ENCODE data around the gene KHK. TPM values are rescaled to one million over a fixed set of nuclear protein-coding genes. Genes with fewer than 3 reads are reported as not detected.
A peak's percentile ranks its signal among the peaks of the same experiment; 100 is the strongest.

The KHK gene
- polyA plus RNA-seq, 2 of the 4 experiments (the other 2 are of a cell fraction), result 4.2 to 7.6 TPM

DNA sequence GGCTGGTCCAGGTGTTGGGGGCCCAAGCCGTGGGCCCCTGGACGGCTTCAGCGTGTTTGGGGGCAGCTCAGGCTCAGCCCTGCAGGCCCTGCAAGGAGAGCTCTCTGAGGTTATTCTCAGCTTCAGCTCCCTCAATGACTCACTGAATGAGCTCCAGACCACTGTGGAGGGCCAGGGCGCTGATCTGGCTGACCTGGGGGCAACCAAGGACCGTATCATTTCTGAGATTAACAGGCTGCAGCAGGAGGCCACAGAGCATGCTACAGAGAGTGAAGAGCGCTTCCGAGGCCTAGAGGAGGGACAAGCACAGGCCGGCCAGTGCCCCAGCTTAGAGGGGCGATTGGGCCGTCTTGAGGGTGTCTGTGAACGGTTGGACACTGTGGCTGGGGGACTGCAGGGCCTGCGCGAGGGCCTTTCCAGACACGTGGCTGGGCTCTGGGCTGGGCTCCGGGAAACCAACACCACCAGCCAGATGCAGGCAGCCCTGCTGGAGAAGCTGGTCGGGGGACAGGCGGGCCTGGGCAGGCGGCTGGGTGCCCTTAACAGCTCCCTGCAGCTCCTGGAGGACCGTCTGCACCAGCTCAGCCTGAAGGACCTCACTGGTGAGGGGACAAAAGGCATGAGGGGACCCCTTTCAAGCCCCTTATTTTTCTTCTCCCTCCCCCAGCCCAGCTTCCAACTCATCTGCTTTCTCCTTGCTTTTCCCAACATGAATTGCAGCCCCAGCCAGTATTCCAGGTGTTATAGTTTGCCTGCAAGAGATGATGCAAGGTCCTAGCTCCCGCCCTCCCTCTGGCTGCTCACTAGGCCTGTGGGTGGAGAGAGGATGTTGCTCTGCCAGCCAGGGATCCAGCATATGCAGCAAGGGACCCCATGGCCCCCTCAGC, 2.9 kb upstream of the KHK start:
- TF ChIP-seq ZC3H11A (IDR thresholded peaks at IDR 0.05) (no peak), CBX8 (IDR thresholded peaks at IDR 0.05) (no peak), HEYL (CRISPR knock-in tag; IDR thresholded peaks at IDR 0.05) (no peak), SREBF2 (IDR thresholded peaks at IDR 0.05) (no peak), RARB (CRISPR knock-in tag; IDR thresholded peaks at IDR 0.05) (no peak), HDAC2 (IDR thresholded peaks at IDR 0.05) (no peak), BHLHE40 (IDR thresholded peaks at IDR 0.05; ENCODE audit: low read depth, low read length) (no peak), HMGXB4 (CRISPR knock-in tag; IDR thresholded peaks at IDR 0.05; ENCODE audit: borderline replicate concordance) (no peak), E2F6 (IDR thresholded peaks at IDR 0.05; ENCODE audit: borderline replicate concordance, low read depth) (no peak), JUNB (IDR thresholded peaks at IDR 0.05) (no peak), RCOR1 (IDR thresholded peaks at IDR 0.05; ENCODE audit: low read depth, low read length) (no peak), RFX5 (IDR thresholded peaks at IDR 0.05) (no peak), SMC3 (IDR thresholded peaks at IDR 0.05) (no peak)
- TF ChIP-seq, protein P1, sequence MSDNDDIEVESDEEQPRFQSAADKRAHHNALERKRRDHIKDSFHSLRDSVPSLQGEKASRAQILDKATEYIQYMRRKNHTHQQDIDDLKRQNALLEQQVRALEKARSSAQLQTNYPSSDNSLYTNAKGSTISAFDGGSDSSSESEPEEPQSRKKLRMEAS (IDR thresholded peaks at IDR 0.05), result no peak
- TF ChIP-seq, protein P2, sequence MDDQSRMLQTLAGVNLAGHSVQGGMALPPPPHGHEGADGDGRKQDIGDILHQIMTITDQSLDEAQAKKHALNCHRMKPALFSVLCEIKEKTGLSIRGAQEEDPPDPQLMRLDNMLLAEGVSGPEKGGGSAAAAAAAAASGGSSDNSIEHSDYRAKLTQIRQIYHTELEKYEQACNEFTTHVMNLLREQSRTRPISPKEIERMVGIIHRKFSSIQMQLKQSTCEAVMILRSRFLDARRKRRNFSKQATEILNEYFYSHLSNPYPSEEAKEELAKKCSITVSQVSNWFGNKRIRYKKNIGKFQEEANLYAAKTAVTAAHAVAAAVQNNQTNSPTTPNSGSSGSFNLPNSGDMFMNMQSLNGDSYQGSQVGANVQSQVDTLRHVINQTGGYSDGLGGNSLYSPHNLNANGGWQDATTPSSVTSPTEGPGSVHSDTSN (IDR thresholded peaks at IDR 0.05), result no peak
- TF ChIP-seq, protein P3, sequence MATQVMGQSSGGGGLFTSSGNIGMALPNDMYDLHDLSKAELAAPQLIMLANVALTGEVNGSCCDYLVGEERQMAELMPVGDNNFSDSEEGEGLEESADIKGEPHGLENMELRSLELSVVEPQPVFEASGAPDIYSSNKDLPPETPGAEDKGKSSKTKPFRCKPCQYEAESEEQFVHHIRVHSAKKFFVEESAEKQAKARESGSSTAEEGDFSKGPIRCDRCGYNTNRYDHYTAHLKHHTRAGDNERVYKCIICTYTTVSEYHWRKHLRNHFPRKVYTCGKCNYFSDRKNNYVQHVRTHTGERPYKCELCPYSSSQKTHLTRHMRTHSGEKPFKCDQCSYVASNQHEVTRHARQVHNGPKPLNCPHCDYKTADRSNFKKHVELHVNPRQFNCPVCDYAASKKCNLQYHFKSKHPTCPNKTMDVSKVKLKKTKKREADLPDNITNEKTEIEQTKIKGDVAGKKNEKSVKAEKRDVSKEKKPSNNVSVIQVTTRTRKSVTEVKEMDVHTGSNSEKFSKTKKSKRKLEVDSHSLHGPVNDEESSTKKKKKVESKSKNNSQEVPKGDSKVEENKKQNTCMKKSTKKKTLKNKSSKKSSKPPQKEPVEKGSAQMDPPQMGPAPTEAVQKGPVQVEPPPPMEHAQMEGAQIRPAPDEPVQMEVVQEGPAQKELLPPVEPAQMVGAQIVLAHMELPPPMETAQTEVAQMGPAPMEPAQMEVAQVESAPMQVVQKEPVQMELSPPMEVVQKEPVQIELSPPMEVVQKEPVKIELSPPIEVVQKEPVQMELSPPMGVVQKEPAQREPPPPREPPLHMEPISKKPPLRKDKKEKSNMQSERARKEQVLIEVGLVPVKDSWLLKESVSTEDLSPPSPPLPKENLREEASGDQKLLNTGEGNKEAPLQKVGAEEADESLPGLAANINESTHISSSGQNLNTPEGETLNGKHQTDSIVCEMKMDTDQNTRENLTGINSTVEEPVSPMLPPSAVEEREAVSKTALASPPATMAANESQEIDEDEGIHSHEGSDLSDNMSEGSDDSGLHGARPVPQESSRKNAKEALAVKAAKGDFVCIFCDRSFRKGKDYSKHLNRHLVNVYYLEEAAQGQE (IDR thresholded peaks at IDR 0.05), result no peak
- ATAC-seq (no peak), FAIRE-seq (no peak), DNase-seq (ENCODE audit: low read depth in 1 of 2, low spot score in 1 of 2) (no peak)
- WGBS (ENCODE audit: missing lambda C conversion rate), result 89% methylated on average over 17 of the region's 20 CpGs
- H3K4me2 ChIP-seq, result no peak overlapping the region
- POLR2A ChIA-PET, result interaction anchor here (0.7 to 3.3 kb wide), 3 partner anchors 12 to 237 kb away, joined by 3 to 18 read pairs (median 4); partner anchors contain the start of genes AGBL5 and OST4
- H3K4me3 ChIP-seq, result no peak overlapping the region
- H3K9me3 ChIP-seq, result no peaks in the 10 kb centered on the region
- peaks cover 17% of the 10 kb centered on the region for H3K4me1 ChIP-seq
- CTCF ChIA-PET, result interaction anchor here (0.8 to 15.3 kb wide), 13 partner anchors 7 to 238 kb away, joined by 3 to 253 read pairs (median 9); partner anchors contain the start of genes AGBL5, OST4 and TMEM214
- H3K27ac ChIP-seq, result peak overlapping the region in 1 of 2 experiments; percentile 15; a peak in 1 of 6 replicates

Measured in A549 (cell line).